Thymus (tissue), 11 donors: Measurements from ENCODE around the gene LRP4. TPM values are rescaled to one million over a fixed set of nuclear protein-coding genes. Genes with fewer than 3 reads are reported as not detected.

Source experiments
- DNase-seq, 9 donors: peaks; one replicate each; pipeline ENCODE4 v3.0.0-alpha.2; 2013; ENCODE audit warnings: low spot score in 9 of 9, low read depth in 6 of 9, missing footprints in 1 of 9
- H3K27ac ChIP-seq, 2 donors: one replicate each; pipeline ENCODE4 v1.5.1; 2013; ENCODE audit warnings: control low read depth in 1 of 2, low read depth in 1 of 2, low read length in 1 of 2, mild to moderate bottlenecking in 1 of 2, moderate library complexity in 1 of 2
- H3K27me3 ChIP-seq, 2 donors: one replicate each; pipeline ENCODE4 v1.5.1; 2013; ENCODE audit warnings: low read length in 1 of 2; ENCODE audit not compliant: control insufficient read depth in 2 of 2, insufficient read depth in 1 of 2
- H3K36me3 ChIP-seq, 2 donors: one replicate each; pipeline ENCODE4 v1.5.1; 2013; ENCODE audit warnings: low read length in 1 of 2, mild to moderate bottlenecking in 1 of 2, moderate library complexity in 1 of 2; ENCODE audit not compliant: control insufficient read depth in 2 of 2, insufficient read depth in 2 of 2
- H3K4me1 ChIP-seq, 2 donors: one replicate each; pipeline ENCODE4 v1.5.1; 2013; ENCODE audit warnings: low read length in 2 of 2; ENCODE audit not compliant: control insufficient read depth in 2 of 2, insufficient read depth in 2 of 2
- H3K4me3 ChIP-seq, 2 donors: one replicate each; pipeline ENCODE4 v1.5.1; 2013; ENCODE audit warnings: low read length in 2 of 2, control low read depth in 1 of 2, mild to moderate bottlenecking in 1 of 2
- H3K9me3 ChIP-seq, 2 donors: one replicate each; pipeline ENCODE4 v1.5.1; 2013; ENCODE audit warnings: low read length in 1 of 2, mild to moderate bottlenecking in 1 of 2; ENCODE audit not compliant: control insufficient read depth in 2 of 2, insufficient read depth in 1 of 2
- WGBS: extraction: QIAGEN DNeasy Blood & Tissue Kit; methylation state at CpG from one replicate; pipeline ENCODE4 v1.1.7; 2013; 5-methylcytosine and 5-hydroxymethylcytosine counted together
- polyA plus RNA-seq: library from polyadenylated mRNA; stranded (reverse); fragments of 200-250 nt; gene quantifications from one replicate; pipeline ENCODE4 v1.2.3, GENCODE V29; 2013
- total RNA-seq: library from RNA; stranded (reverse); fragments of 120-200 nt; gene quantifications from one replicate; pipeline ENCODE4 v1.2.4, GENCODE V29; 2013
- donor health status: healthy.

LRP4 gene
- total and polyA plus RNA-seq, 2 donors: 1.8 to 5.2 TPM

- WGBS: 96% methylated on average over 3 of the region's 3 CpGs
- Histone ChIP-seq H3K27ac (no peak overlapping the region), H3K27me3 (no peaks in the 10 kb centered on the region), H3K36me3 (peaks cover 0 to 10% of the 10 kb centered on the region in 2 donors), H3K4me3 (no peak overlapping the region), H3K4me1 (no peaks in the 10 kb centered on the region), H3K9me3 (no peaks in the 10 kb centered on the region)
- no peak for DNase-seq
Observed at GRCh38 chr11:46835897-46836296, 82.5 kb downstream of the LRP4 start.

- Histone ChIP-seq H3K9me3 (no peaks in the 10 kb centered on the region), H3K27me3 (no peaks in the 10 kb centered on the region), H3K4me1 (no peaks in the 10 kb centered on the region), H3K36me3 (peaks cover 0 to 2% of the 10 kb centered on the region in 2 donors), H3K27ac (no peak overlapping the region), H3K4me3 (no peak overlapping the region)
- 97% methylated on average over 4 of the region's 4 CpGs for whole genome bisulfite sequencing
- no peak for DNase-seq
Observed at GRCh38 chr11:46834821-46835220, 83.5 kb downstream of the LRP4 start.

GRCh38 chr11:46832511-46833214 is 85.7 kb downstream of the LRP4 start:
- WGBS: 97% methylated on average over 5 of the region's 5 CpGs
- Histone ChIP-seq H3K27me3 (no peaks in the 10 kb centered on the region), H3K27ac (no peak overlapping the region)

GRCh38 chr11:46827995-46828394 is 90.4 kb downstream of the LRP4 start:
- Histone ChIP-seq H3K27ac (no peak overlapping the region), H3K27me3 (no peaks in the 10 kb centered on the region), H3K9me3 (no peaks in the 10 kb centered on the region), H3K4me1 (peaks cover 8 to 14% of the 10 kb centered on the region in 2 donors), H3K4me3 (no peak overlapping the region), H3K36me3 (no peaks in the 10 kb centered on the region)
- 87% methylated on average over 1 of the region's 1 CpG for WGBS
- no peak for DNase-seq

More at GRCh38 chr11:46832511-46833214, 85.7 kb downstream of the LRP4 start:
- Histone ChIP-seq H3K9me3 (no peaks in the 10 kb centered on the region), H3K4me3 (no peak overlapping the region), H3K36me3 (no peaks in the 10 kb centered on the region), H3K4me1 (no peaks in the 10 kb centered on the region)
- no peak for DNase-seq

GRCh38 chr11:46826310-46827044 is 91.9 kb downstream of the LRP4 start:
- H3K27ac ChIP-seq: peak overlapping the region in 1 of 2 donors; percentile 58
- no peaks in the 10 kb centered on the region for H3K27me3 ChIP-seq
- H3K9me3 ChIP-seq: no peaks in the 10 kb centered on the region
- no peaks in the 10 kb centered on the region for H3K36me3 ChIP-seq
- H3K4me3 ChIP-seq: peak overlapping the region; percentile 61 to 63
- peak in 8 of 9 donors; percentile 41 to 84 (median 66) for DNase-seq
- peaks cover 8 to 14% of the 10 kb centered on the region in 2 donors for H3K4me1 ChIP-seq
- 9% methylated on average over 32 of the region's 32 CpGs for WGBS

- H3K36me3 ChIP-seq: peaks cover 16 to 66% of the 10 kb centered on the region in 2 donors
- peak in 2 of 9 donors; percentile 19 to 37 for DNase-seq
- no peaks in the 10 kb centered on the region for H3K9me3 ChIP-seq
- H3K4me1 ChIP-seq: no peaks in the 10 kb centered on the region
- H3K27ac ChIP-seq: no peak overlapping the region
- no peak overlapping the region for H3K4me3 ChIP-seq
- 74% methylated on average over 3 of the region's 3 CpGs for WGBS
- no peaks in the 10 kb centered on the region for H3K27me3 ChIP-seq
Observed at GRCh38 chr11:46808799-46809431, 109.4 kb downstream of the LRP4 start.

Other genes starting within 250 kb of the LRP4 start
- 9.0 TPM for gene ARHGAP1, start 217.9 kb downstream of the LRP4 start, total RNA-seq
- gene ARHGAP1, start 217.9 kb downstream of the LRP4 start, polyA plus RNA-seq: 24.9 TPM
- gene ZNF408, start 217.5 kb downstream of the LRP4 start, total RNA-seq: 6.5 TPM
- gene ZNF408, start 217.5 kb downstream of the LRP4 start, polyA plus RNA-seq: 8.1 TPM
- gene F2, start 199.3 kb downstream of the LRP4 start, total RNA-seq: 0.14 TPM
- gene F2, start 199.3 kb downstream of the LRP4 start, polyA plus RNA-seq: 0.07 TPM
- gene CKAP5, start 72.3 kb downstream of the LRP4 start, total RNA-seq: 46.9 TPM
- gene CKAP5, start 72.3 kb downstream of the LRP4 start, polyA plus RNA-seq: 11.2 TPM
- 15.8 TPM for gene CSTPP1, start 18.2 kb upstream of the LRP4 start, total RNA-seq
- gene CSTPP1, start 18.2 kb upstream of the LRP4 start, polyA plus RNA-seq: 16.0 TPM